Thoracic aorta (tissue), 2 donors: ENCODE results near the gene KLHL7. TPM values are rescaled to one million over a fixed set of nuclear protein-coding genes. Genes with fewer than 3 reads are reported as not detected.
A peak's percentile ranks its signal among the peaks of the same experiment; 100 is the strongest.
"Not testable (repeated sequence)": the region's sequence is repeated elsewhere in the genome, so short reads cannot be mapped to it uniquely, and the experiment has no call there.

Source experiments
- ATAC-seq: fragments of 150-250 bp; one replicate; pipeline ENCODE4 v1.8.0; 2017; ENCODE audit warnings: low read depth; ENCODE audit not compliant: insufficient number of reproducible peaks, low FRiP score
- DNase-seq: peaks from one replicate; pipeline ENCODE4 v3.0.0-alpha.2; 2020; ENCODE audit warnings: low spot score
- H3K27ac ChIP-seq, 2 donors: fragments of 200-600 bp; sonication (generic); 1 replicate in 1 of 2; 2 replicates in 1 of 2; pipeline ENCODE4 v1.5.1; 2016; ENCODE audit warnings: mild to moderate bottlenecking in 2 of 2, moderate library complexity in 2 of 2
- H3K27me3 ChIP-seq: fragments of 200-600 bp; sonication (generic); replicated peaks from 2 replicates; pipeline ENCODE4 v1.6.0; 2016; ENCODE audit warnings: mild to moderate bottlenecking; ENCODE audit not compliant: insufficient read depth
- H3K36me3 ChIP-seq: fragments of 200-600 bp; sonication (generic); one replicate; pipeline ENCODE4 v1.5.1; 2016
- H3K4me1 ChIP-seq, 2 donors: fragments of 200-600 bp; sonication (generic); 1 replicate in 1 of 2; 2 replicates in 1 of 2; pipeline versions ENCODE4 v1.5.1 to v1.6.0; 2016; ENCODE audit warnings: low read depth in 2 of 2, mild to moderate bottlenecking in 1 of 2; ENCODE audit not compliant: control insufficient read depth in 1 of 2
- H3K4me3 ChIP-seq: fragments of 200-600 bp; sonication (generic); 2 replicates; pipeline ENCODE4 v1.5.1; 2016; ENCODE audit warnings: mild to moderate bottlenecking
- H3K9me3 ChIP-seq: fragments of 200-600 bp; sonication (generic); 2 replicates; pipeline ENCODE4 v1.5.1; 2016
- CTCF ChIP-seq: fragments of 200-600 bp; sonication (generic); IDR thresholded peaks from one replicate; pipeline ENCODE4 v1.5.1; 2019; ENCODE audit warnings: antibody characterized with exemption
- total RNA-seq, 2 donors: library from RNA; depleted of rRNA; stranded (reverse); fragments of >200 nt; gene quantifications; one replicate each; pipeline versions ENCODE4 v1.1.0 to v1.2.3, GENCODE V29; 2016

Gene KLHL7
- total RNA-seq, 2 donors from 2014 or later, result 22.7 to 23.8 TPM

- H3K36me3 ChIP-seq, result peaks cover 38% of the 10 kb centered on the region
- no peaks in the 10 kb centered on the region for H3K27me3 ChIP-seq
- H3K4me3 ChIP-seq, result no peak overlapping the region
- no peak overlapping the region for H3K27ac ChIP-seq
- no peak for TF ChIP-seq CTCF
- DNase-seq, result no peak
- no peaks in the 10 kb centered on the region for H3K9me3 ChIP-seq
- H3K4me1 ChIP-seq, result no peaks in the 10 kb centered on the region
- ATAC-seq, result no peak
Measured at GRCh38 chr7:23196306-23196705, 90.7 kb downstream of the KLHL7 start.

- DNase-seq, H3K27ac ChIP-seq: not testable (repeated sequence)
- peaks cover 39% of the 10 kb centered on the region for H3K36me3 ChIP-seq
Measured at GRCh38 chr7:23197745-23198144, 92.2 kb downstream of the KLHL7 start.

GRCh38 chr7:23200331-23200730 lies 94.7 kb downstream of the KLHL7 start:
- DNase-seq, result no peak
- TF ChIP-seq CTCF, result no peak
- no peak overlapping the region for H3K4me3 ChIP-seq
- no peak for ATAC-seq
- H3K4me1 ChIP-seq, result no peaks in the 10 kb centered on the region
- H3K9me3 ChIP-seq, result no peaks in the 10 kb centered on the region
- H3K36me3 ChIP-seq, result peaks cover 30% of the 10 kb centered on the region
- no peaks in the 10 kb centered on the region for H3K27me3 ChIP-seq
- H3K27ac ChIP-seq, result no peak overlapping the region

More at GRCh38 chr7:23197745-23198144, 92.2 kb downstream of the KLHL7 start:
- not testable (repeated sequence) for ATAC-seq, H3K4me3 ChIP-seq, H3K9me3 ChIP-seq, H3K27me3 ChIP-seq, H3K4me1 ChIP-seq

GRCh38 chr7:23204241-23204640 lies 98.7 kb downstream of the KLHL7 start:
- no peak for TF ChIP-seq CTCF
- H3K27me3 ChIP-seq, result no peaks in the 10 kb centered on the region
- no peaks in the 10 kb centered on the region for H3K9me3 ChIP-seq
- no peak for ATAC-seq
- H3K36me3 ChIP-seq, result peaks cover 26% of the 10 kb centered on the region
- H3K27ac ChIP-seq, result no peak overlapping the region
- no peak for DNase-seq
- H3K4me1 ChIP-seq, result no peaks in the 10 kb centered on the region
- no peak overlapping the region for H3K4me3 ChIP-seq

- no peak for TF ChIP-seq CTCF
- no peak for ATAC-seq
- H3K27ac ChIP-seq, result no peak overlapping the region
- no peaks in the 10 kb centered on the region for H3K9me3 ChIP-seq
- no peaks in the 10 kb centered on the region for H3K4me1 ChIP-seq
- peak overlapping the region; percentile 53 for H3K4me3 ChIP-seq
- H3K27me3 ChIP-seq, result no peaks in the 10 kb centered on the region
- no peak for DNase-seq
- peaks cover 13% of the 10 kb centered on the region for H3K36me3 ChIP-seq
Measured at GRCh38 chr7:23205577-23205908, 100.0 kb downstream of the KLHL7 start.
